Stimulated activated CD4-positive, alpha-beta T cell treated with anti-CD3 and anti-CD28 coated beads, Interleukin-1b, Interleukin-23, amount 100 ng/mL, for 24 hours (primary cell): ENCODE measurements around the gene LOXL1.
A peak's percentile ranks its signal among the peaks of the same experiment; 100 is the strongest.

ENCODE experiments used
- DNase-seq, 4 experiments: peaks; one replicate each; pipeline ENCODE4 v3.0.0-alpha.2; 2020; ENCODE audit warnings: low read depth in 4 of 4, low spot score in 1 of 4

The LOXL1 gene

DNA sequence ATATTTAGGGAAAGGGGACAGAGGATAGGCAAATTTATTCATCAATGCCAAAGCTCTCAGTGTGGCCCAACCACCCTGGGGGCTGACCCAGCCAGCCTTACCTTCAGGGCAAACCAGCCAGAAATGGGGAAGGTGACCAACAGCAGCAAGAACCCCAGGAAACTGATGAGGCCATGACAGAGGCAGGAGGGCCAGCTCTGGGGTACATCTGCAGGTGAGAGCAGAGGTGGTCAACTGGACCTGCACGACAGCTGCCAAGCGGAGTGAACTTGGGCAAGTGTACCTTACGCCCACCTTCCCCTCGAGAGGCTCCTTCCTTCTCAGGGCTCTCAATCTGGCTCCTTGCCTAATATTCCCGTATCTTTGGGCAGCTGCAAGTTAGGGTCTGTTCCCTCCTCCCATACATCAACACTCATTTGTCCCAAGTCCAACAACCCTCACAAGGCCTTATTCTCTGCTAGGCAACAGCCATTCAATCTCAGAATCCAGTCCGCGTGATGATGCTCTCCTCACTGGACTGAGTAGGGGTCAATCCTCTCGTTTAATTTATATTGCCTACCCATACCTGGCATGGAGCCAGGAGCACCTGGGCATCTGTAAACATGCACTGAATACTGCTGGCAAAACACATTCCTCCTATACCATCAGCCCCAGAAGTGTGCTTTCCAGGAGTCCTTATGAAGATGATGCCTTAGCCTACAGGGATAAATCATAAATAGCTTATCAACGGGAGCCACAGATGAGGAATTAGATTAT lies 64.2 kb downstream of the LOXL1 start:
- DNase-seq = no peak

GRCh38 chr15:73991260-73991659 lies 65.0 kb downstream of the LOXL1 start:
- DNase-seq = no peak

DNA sequence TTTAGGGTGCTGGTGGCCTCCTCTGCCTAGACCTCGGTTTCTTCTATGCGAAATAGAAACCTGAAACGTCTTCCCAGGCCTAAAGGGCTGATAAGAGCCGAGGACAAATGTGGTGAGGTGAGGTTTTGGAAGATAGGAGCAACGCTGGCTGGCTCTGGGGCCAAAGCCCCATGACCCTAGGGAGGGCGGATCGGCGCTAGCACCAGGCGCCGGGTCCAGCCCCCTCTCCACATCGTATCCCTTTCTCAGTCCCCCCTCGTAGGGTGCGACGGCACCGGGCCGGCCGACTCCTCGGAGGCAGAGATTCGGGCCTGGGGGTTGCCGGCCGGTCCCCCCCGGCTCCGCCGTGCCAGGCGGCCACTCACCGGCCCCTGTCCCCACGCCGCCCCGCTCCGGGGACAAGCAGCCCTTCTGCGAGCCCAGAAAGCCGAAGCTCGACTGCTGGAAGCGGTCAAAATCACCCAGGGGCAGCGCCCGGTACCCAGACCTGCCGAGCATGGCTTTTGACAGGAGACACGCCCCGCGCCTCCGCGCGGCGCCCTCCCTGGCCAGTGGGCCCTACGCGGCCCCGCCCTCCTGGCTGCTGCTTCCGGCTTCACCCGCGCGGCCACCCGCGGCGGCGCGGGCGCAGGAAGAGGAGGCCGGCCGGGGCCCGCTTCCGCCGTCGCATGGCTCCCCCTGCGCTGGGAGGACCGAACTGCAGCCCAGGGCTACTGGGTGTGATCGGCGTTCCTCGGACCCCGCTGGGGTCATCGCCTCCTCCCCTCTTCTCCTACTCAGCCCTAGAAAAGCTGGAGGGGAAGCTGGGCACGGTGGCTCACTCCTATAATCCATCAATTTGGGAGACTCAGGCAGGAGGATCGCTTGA lies 65.7 kb downstream of the LOXL1 start, which contains the start of gene STOML1:
Gene STOML1, minus strand, starts transcription at position 570 of the 868 bp plus-strand sequence. Its CDS starts 72 bp downstream, at position 498.
- DNase-seq = peak; percentile 91 to 95 (median 94)

- no peak for DNase-seq
Observed at GRCh38 chr15:73992594-73992898, 66.3 kb downstream of the LOXL1 start.

DNA sequence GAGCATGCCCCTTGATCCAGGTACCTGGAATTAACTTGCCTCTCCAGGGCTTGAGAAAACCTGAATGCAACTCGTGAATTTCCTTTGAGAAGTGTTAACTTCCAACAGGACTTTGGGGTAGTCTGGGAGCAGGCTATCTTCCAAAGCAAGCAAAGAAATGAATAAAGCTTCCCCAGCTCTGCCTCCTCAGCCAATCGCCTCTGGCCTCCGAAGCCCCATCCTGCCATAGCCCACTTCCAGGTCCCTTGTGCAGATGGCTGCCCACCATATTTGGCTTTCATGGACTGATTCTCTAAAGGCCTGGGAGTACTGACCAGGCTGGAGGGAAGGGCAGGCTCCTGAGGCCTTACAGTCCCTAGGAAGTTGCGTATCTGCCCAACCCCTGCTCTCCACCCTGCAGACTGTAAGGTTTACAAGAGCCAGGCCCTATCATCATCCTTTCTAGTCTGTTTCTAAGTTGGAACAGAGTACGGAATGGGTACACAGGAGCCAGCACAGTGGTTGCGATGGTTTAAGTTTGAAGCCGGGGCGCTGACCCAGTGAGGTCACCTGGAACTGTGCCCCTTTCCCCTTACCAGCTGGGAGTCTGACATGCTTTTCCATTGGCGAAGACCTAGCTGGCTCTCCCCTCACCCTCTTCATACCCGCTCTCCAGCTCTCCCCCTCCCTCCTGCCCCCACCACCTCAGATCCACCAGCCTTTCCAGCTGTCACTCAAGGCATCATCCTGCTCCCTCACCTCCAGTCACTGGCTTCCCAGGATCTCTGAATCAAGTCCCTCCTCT lies 67.1 kb downstream of the LOXL1 start:
- DNase-seq = no peak

DNA sequence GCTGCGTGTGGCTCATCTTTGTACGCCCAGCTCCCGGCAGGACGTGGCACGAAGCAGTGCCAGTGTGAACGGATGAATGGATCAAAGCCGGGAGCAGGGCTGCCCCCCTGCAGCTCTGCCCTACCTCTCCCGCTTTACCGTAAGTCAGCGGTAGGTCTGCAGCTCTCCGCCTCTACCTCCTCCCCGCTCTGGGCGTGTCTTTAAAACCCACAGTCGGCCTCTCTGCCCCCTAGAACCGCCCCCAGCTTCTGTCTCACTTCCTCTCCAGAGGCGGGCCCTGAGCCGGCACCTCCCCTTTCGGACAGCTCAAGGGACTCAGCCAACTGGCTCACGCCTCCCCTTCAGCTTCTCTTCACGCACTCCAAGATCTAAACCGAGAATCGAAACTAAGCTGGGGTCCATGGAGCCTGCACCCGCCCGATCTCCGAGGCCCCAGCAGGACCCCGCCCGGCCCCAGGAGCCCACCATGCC lies 68.2 kb downstream of the LOXL1 start, which contains the start of gene PML:
Gene PML, plus strand, starts transcription at position 304 of the 471 bp plus-strand sequence. Its CDS starts 97 bp downstream, at position 401.
- DNase-seq = peak; percentile 72 to 93 (median 86)

GRCh38 chr15:73994912-73995622 lies 68.8 kb downstream of the LOXL1 start:
- no peak for DNase-seq

DNA sequence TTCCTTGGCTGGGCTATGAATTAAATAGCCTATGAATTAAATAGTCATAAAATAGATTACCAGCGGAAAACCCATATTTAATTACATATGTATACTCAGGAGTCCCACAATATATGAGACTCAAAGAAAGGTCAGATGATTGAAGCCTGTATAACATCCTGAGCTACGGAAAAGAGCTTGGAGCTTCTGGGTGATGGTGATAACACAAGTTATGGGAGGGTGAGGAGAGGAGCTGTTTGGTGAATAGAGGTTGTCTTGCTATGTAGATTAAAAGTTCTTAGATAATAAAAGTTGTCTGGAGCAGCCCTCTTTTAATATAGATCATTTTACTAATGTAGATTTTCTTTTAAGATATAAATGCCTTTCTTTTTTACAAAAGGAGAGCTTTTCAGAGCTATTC lies 70.0 kb downstream of the LOXL1 start:
- DNase-seq = no peak

DNA sequence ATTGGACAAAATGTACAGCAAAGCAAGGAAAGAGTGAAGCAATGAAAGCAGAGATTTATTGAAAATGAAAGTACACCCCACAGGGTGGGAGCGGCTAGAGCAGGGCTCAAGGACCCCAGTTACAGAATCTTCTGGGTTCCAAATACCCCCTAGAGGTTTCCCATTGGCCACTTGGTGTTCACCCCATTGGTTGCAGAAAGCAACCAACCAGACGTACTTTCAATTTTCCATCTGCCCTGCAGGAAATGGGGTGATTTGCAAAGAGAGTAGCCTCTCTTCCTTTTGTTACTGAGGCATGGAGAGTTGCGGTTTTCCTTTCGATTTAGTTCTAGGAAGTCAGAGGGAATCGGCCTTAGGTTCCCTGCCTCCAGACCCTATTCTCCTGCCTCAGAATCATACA lies 70.7 kb downstream of the LOXL1 start:
- DNase-seq = no peak

GRCh38 chr15:73997986-73998385 lies 71.7 kb downstream of the LOXL1 start:
- DNase-seq = no peak
